ENCODE results near the gene RPS6KA2. TPM values are rescaled to one million over a fixed set of nuclear protein-coding genes. Genes with fewer than 3 reads are reported as not detected.

Gene RPS6KA2
- total RNA-seq, 1 donor from 2014 or later: 10.4 TPM

- H3K9me3 ChIP-seq (ENCODE audit: control insufficient read depth in 3 of 3, low read length in 3 of 3): no peaks in the 10 kb centered on the region
- H3K36me3 ChIP-seq (ENCODE audit: control insufficient read depth in 3 of 3, insufficient read depth in 3 of 3, low read length in 3 of 3): peaks cover 56 to 60% (median 57%) of the 10 kb centered on the region in 3 donors
- H3K4me3 ChIP-seq (ENCODE audit: low read length in 3 of 3): no peak overlapping the region
- no peak overlapping the region for H3K27ac ChIP-seq (ENCODE audit: low read depth, low read length)
- no peaks in the 10 kb centered on the region for H3K27me3 ChIP-seq (ENCODE audit: control insufficient read depth in 3 of 3, insufficient read depth in 3 of 3, low read length in 3 of 3)
- H3K4me1 ChIP-seq (ENCODE audit: control insufficient read depth in 3 of 3, insufficient read depth in 3 of 3, low read length in 3 of 3): peaks cover 3 to 5% (median 4%) of the 10 kb centered on the region in 3 donors
- no peak overlapping the region for H3K9ac ChIP-seq (ENCODE audit: low read depth in 1 of 3, low read length in 3 of 3)
Measured at GRCh38 chr6:166502453-166502852, 124.6 kb downstream of the RPS6KA2 start.

GRCh38 chr6:166501246-166501645, 125.8 kb downstream of the RPS6KA2 start:
- Histone ChIP-seq H3K4me1 (ENCODE audit: control insufficient read depth in 3 of 3, insufficient read depth in 3 of 3, low read length in 3 of 3) (peaks cover 3 to 5% (median 4%) of the 10 kb centered on the region in 3 donors), H3K36me3 (ENCODE audit: control insufficient read depth in 3 of 3, insufficient read depth in 3 of 3, low read length in 3 of 3) (peaks cover 52 to 54% (median 53%) of the 10 kb centered on the region in 3 donors), H3K27me3 (ENCODE audit: control insufficient read depth in 3 of 3, insufficient read depth in 3 of 3, low read length in 3 of 3) (no peaks in the 10 kb centered on the region), H3K27ac (ENCODE audit: low read depth, low read length) (no peak overlapping the region), H3K9ac (ENCODE audit: low read depth in 1 of 3, low read length in 3 of 3) (no peak overlapping the region), H3K9me3 (ENCODE audit: control insufficient read depth in 3 of 3, low read length in 3 of 3) (no peaks in the 10 kb centered on the region), H3K4me3 (ENCODE audit: low read length in 3 of 3) (no peak overlapping the region)

GRCh38 chr6:166500246-166500645, 126.8 kb downstream of the RPS6KA2 start:
- H3K4me3 ChIP-seq (ENCODE audit: low read length in 3 of 3): no peak overlapping the region
- H3K27ac ChIP-seq (ENCODE audit: low read depth, low read length): no peak overlapping the region
- H3K36me3 ChIP-seq (ENCODE audit: control insufficient read depth in 3 of 3, insufficient read depth in 3 of 3, low read length in 3 of 3): peaks cover 47 to 53% (median 53%) of the 10 kb centered on the region in 3 donors
- no peaks in the 10 kb centered on the region for H3K27me3 ChIP-seq (ENCODE audit: control insufficient read depth in 3 of 3, insufficient read depth in 3 of 3, low read length in 3 of 3)
- H3K9me3 ChIP-seq (ENCODE audit: control insufficient read depth in 3 of 3, low read length in 3 of 3): no peaks in the 10 kb centered on the region
- no peak overlapping the region for H3K9ac ChIP-seq (ENCODE audit: low read depth in 1 of 3, low read length in 3 of 3)
- H3K4me1 ChIP-seq (ENCODE audit: control insufficient read depth in 3 of 3, insufficient read depth in 3 of 3, low read length in 3 of 3): peaks cover 3 to 5% (median 4%) of the 10 kb centered on the region in 3 donors

- Histone ChIP-seq H3K9me3 (ENCODE audit: control insufficient read depth in 3 of 3, low read length in 3 of 3) (no peaks in the 10 kb centered on the region), H3K4me3 (ENCODE audit: low read length in 3 of 3) (no peak overlapping the region), H3K36me3 (ENCODE audit: control insufficient read depth in 3 of 3, insufficient read depth in 3 of 3, low read length in 3 of 3) (peaks cover 49 to 54% (median 53%) of the 10 kb centered on the region in 3 donors), H3K9ac (ENCODE audit: low read depth in 1 of 3, low read length in 3 of 3) (no peak overlapping the region), H3K4me1 (ENCODE audit: control insufficient read depth in 3 of 3, insufficient read depth in 3 of 3, low read length in 3 of 3) (peaks cover 3 to 5% (median 4%) of the 10 kb centered on the region in 3 donors), H3K27me3 (ENCODE audit: control insufficient read depth in 3 of 3, insufficient read depth in 3 of 3, low read length in 3 of 3) (no peaks in the 10 kb centered on the region), H3K27ac (ENCODE audit: low read depth, low read length) (no peak overlapping the region)
Measured at GRCh38 chr6:166499350-166500163, 127.5 kb downstream of the RPS6KA2 start.

DNA sequence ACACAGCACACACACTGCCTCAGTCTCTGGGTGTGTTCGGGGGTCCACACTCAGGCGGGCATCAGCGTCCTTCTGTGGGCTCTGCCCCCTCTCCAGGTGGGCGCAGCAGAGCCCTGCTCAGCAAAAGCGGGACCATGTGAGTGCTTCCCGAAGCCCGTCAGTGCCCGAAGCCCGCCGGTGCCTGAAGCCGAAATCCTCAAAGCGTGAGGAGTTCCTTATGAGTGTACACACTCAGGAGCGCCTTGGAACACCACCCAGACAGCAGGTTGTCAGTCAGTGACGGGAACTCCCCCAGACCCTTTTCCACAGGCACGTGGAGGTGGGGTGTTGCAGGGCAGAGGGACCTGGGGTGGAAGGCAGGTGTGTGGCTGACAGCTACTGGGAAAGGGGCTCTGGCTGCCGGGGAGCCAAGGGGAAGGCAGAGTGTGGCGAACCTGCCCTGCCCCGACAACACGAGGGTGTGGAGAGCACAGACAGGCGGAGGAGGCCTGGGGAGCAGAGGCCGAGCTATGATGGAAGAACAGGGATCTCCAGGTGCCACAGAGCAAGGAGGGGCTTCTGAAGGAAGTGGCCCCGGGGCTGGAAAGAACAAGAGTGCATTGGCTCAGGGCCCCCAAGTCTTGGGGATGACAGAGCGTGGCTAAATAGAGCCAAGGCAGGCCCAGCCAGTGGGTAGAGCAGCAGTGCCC, 128.2 kb downstream of the RPS6KA2 start:
- H3K27ac ChIP-seq (ENCODE audit: low read depth, low read length): no peak overlapping the region
- peaks cover 47 to 55% (median 50%) of the 10 kb centered on the region in 3 donors for H3K36me3 ChIP-seq (ENCODE audit: control insufficient read depth in 3 of 3, insufficient read depth in 3 of 3, low read length in 3 of 3)
- H3K9me3 ChIP-seq (ENCODE audit: control insufficient read depth in 3 of 3, low read length in 3 of 3): no peaks in the 10 kb centered on the region
- H3K27me3 ChIP-seq (ENCODE audit: control insufficient read depth in 3 of 3, insufficient read depth in 3 of 3, low read length in 3 of 3): no peaks in the 10 kb centered on the region
- H3K4me3 ChIP-seq (ENCODE audit: low read length in 3 of 3): no peak overlapping the region
- H3K9ac ChIP-seq (ENCODE audit: low read depth in 1 of 3, low read length in 3 of 3): no peak overlapping the region
- peaks cover 3 to 5% (median 4%) of the 10 kb centered on the region in 3 donors for H3K4me1 ChIP-seq (ENCODE audit: control insufficient read depth in 3 of 3, insufficient read depth in 3 of 3, low read length in 3 of 3)

- Histone ChIP-seq H3K27me3 (ENCODE audit: control insufficient read depth in 3 of 3, insufficient read depth in 3 of 3, low read length in 3 of 3) (no peaks in the 10 kb centered on the region), H3K36me3 (ENCODE audit: control insufficient read depth in 3 of 3, insufficient read depth in 3 of 3, low read length in 3 of 3) (peaks cover 47 to 56% (median 48%) of the 10 kb centered on the region in 3 donors), H3K4me1 (ENCODE audit: control insufficient read depth in 3 of 3, insufficient read depth in 3 of 3, low read length in 3 of 3) (peaks cover 3 to 5% (median 4%) of the 10 kb centered on the region in 3 donors), H3K4me3 (ENCODE audit: low read length in 3 of 3) (no peak overlapping the region), H3K9me3 (ENCODE audit: control insufficient read depth in 3 of 3, low read length in 3 of 3) (no peaks in the 10 kb centered on the region), H3K27ac (ENCODE audit: low read depth, low read length) (no peak overlapping the region), H3K9ac (ENCODE audit: low read depth in 1 of 3, low read length in 3 of 3) (no peak overlapping the region)
Measured at GRCh38 chr6:166498228-166498627, 128.8 kb downstream of the RPS6KA2 start.

DNA sequence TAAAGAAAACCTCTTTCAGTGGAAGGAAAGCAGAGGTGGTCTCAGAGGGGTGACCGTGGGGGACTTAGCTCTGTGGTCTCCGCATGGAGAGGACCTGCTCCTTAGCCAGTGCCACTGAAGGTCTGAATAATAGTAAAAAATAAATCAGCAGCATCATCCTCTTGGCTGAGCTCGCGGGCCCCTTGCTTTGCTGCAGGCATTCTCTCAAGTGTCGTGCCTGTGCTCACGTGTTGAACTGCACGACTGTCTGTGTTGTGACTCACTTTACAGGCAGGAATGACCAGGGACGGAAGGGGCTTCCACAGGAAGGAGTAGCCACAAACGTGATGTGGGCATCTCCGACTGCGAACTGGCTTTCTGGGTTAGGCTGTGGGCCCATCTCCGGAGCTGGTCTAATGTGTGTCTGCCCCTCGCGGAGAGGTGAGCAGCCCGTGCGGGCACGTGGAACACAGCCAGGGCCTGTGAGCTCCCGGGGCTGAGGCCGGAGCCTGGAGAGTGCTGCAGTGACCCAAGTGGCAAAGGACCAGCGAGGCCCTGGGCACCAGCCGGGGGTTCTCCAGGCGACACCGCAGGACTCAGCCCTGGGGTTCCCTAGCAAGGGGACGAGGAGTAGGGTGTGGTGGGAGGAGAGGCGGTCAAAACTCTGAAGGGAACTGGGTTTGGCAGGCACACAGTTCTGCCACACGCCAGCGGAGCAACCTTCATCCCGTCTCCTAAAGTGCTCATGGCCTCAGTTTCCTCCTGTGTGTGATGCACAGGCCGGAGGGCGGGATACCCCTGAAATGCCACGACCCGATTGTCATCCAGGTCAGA, 129.8 kb downstream of the RPS6KA2 start:
- no peak overlapping the region for H3K4me3 ChIP-seq (ENCODE audit: low read length in 3 of 3)
- peaks cover 45 to 54% (median 47%) of the 10 kb centered on the region in 3 donors for H3K36me3 ChIP-seq (ENCODE audit: control insufficient read depth in 3 of 3, insufficient read depth in 3 of 3, low read length in 3 of 3)

DNA sequence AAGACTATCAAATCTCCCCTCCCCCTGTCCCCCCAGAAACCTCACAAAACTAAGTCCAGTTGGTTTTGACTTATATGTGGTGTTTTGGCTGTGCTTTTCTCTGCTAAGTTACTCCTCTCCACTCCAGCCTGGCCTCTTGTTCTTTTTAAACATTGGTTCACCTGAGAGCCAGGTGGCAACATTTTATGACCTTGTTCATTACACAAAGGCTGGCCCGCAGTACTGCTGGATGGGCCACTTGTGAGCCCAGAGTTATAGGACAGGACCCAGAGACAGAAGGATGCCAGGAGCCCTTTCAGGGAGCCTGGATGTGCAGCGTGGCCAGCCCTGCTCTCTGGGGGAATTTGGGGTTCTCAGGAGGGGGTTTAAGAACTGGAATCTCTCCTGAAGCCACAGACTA, 130.6 kb downstream of the RPS6KA2 start:
- H3K9ac ChIP-seq (ENCODE audit: low read depth in 1 of 3, low read length in 3 of 3): no peak overlapping the region
- H3K27ac ChIP-seq (ENCODE audit: low read depth, low read length): no peak overlapping the region
- no peaks in the 10 kb centered on the region for H3K27me3 ChIP-seq (ENCODE audit: control insufficient read depth in 3 of 3, insufficient read depth in 3 of 3, low read length in 3 of 3)
- H3K4me1 ChIP-seq (ENCODE audit: control insufficient read depth in 3 of 3, insufficient read depth in 3 of 3, low read length in 3 of 3): no peaks in the 10 kb centered on the region
- no peak overlapping the region for H3K4me3 ChIP-seq (ENCODE audit: low read length in 3 of 3)
- H3K36me3 ChIP-seq (ENCODE audit: control insufficient read depth in 3 of 3, insufficient read depth in 3 of 3, low read length in 3 of 3): peaks cover 43 to 54% (median 45%) of the 10 kb centered on the region in 3 donors
- H3K9me3 ChIP-seq (ENCODE audit: control insufficient read depth in 3 of 3, low read length in 3 of 3): no peaks in the 10 kb centered on the region

More for the DNA sequence above, 129.8 kb downstream of the RPS6KA2 start:
- no peak overlapping the region for H3K9ac ChIP-seq (ENCODE audit: low read depth in 1 of 3, low read length in 3 of 3)
- no peaks in the 10 kb centered on the region for H3K27me3 ChIP-seq (ENCODE audit: control insufficient read depth in 3 of 3, insufficient read depth in 3 of 3, low read length in 3 of 3)
- H3K9me3 ChIP-seq (ENCODE audit: control insufficient read depth in 3 of 3, low read length in 3 of 3): no peaks in the 10 kb centered on the region
- peaks cover 0 to 1% (median under 1%) of the 10 kb centered on the region in 3 donors for H3K4me1 ChIP-seq (ENCODE audit: control insufficient read depth in 3 of 3, insufficient read depth in 3 of 3, low read length in 3 of 3)
- H3K27ac ChIP-seq (ENCODE audit: low read depth, low read length): no peak overlapping the region

DNA sequence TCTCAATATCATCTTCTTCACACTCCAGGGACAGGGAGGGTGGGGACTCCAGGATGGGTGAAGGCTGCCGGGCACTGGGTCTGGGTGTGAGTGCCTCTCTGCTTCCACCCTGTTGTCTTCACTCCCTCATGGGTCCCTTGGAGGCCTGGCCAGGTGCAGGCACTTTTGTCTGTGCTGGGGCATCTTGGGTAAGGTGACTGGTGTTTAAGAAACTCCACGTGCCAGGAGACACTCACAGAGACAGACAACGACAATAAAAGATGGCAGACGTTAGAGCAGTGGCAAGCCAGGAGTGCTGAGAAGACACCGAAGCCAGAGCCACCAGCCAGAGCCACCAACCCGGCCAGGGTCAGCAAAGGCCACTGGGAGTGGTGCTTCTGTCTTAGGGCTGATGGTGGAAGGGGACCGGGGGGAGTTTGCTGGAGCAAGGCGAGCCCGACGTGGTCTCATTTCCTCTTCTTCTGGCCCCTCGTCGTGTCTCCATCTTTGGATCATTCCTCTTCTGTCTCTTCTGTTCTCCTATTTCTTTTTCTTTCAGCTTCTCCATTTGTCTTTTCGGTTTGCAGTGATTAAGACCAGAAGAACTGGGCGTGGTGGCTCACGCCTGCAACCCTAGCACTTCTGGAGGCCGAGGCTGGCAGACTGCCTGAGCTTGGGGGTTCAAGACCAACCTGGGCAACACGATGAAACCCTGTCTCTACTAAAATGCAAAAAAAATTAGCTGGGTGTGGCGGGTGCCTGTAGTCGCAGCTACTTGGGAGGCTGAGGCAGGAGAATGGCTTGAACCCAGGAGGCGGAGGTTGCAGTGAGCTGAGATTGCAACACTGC, 131.3 kb downstream of the RPS6KA2 start:
- Histone ChIP-seq H3K36me3 (ENCODE audit: control insufficient read depth in 3 of 3, insufficient read depth in 3 of 3, low read length in 3 of 3) (peaks cover 38 to 54% (median 52%) of the 10 kb centered on the region in 3 donors), H3K9ac (ENCODE audit: low read depth in 1 of 3, low read length in 3 of 3) (no peak overlapping the region), H3K27me3 (ENCODE audit: control insufficient read depth in 3 of 3, insufficient read depth in 3 of 3, low read length in 3 of 3) (no peaks in the 10 kb centered on the region), H3K9me3 (ENCODE audit: control insufficient read depth in 3 of 3, low read length in 3 of 3) (no peaks in the 10 kb centered on the region), H3K4me1 (ENCODE audit: control insufficient read depth in 3 of 3, insufficient read depth in 3 of 3, low read length in 3 of 3) (peaks cover 0 to 4% (median 4%) of the 10 kb centered on the region in 3 donors), H3K4me3 (ENCODE audit: low read length in 3 of 3) (no peak overlapping the region), H3K27ac (ENCODE audit: low read depth, low read length) (no peak overlapping the region)

Measured in skeletal muscle tissue (tissue), 4 donors.